NOMO-1 (cell line): ENCODE results near the gene SEMA6A.

ENCODE experiments used
- DNase-seq, 2 experiments: peaks; one replicate each; lab custom pipeline; 2025; ENCODE audit not compliant: unreplicated experiment in 2 of 2; lab: John Stamatoyannopoulos, UW

The SEMA6A gene

DNA sequence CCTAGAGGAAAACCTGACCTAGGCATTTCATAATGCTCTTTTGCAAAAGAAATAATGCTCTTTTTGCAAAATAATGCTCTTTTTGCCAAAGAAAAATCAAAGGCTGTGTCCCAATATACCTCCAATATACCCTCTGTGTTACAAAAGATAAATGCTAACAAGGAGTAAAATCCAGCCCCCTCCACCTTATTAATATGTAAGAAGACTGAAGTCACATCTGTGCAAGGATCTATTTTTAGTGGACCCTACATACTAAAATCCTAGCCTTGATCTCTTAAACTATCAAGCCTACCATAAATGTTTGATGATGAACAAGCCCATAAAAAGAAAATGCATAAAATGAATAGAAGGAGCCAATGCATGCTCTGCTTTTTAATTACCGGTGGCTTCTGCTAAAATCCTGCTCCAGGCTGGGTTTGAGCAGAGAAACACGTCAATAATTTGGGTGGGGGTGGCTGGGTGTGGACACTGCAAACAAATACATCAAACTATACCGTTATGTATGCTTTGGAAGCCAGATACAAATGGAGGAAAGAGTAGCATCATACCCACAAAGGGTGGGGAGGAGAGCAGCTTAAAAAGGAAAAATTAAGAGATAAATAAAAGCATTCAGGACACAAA lies 131.6 kb downstream of the SEMA6A start:
- no peak for DNase-seq

GRCh38 chr5:116442095-116442534 lies 132.5 kb downstream of the SEMA6A start:
- DNase-seq, result no peak

GRCh38 chr5:116441223-116441622 lies 133.4 kb downstream of the SEMA6A start:
- no peak for DNase-seq

GRCh38 chr5:116440457-116441001 lies 134.1 kb downstream of the SEMA6A start:
- DNase-seq, result no peak

DNA sequence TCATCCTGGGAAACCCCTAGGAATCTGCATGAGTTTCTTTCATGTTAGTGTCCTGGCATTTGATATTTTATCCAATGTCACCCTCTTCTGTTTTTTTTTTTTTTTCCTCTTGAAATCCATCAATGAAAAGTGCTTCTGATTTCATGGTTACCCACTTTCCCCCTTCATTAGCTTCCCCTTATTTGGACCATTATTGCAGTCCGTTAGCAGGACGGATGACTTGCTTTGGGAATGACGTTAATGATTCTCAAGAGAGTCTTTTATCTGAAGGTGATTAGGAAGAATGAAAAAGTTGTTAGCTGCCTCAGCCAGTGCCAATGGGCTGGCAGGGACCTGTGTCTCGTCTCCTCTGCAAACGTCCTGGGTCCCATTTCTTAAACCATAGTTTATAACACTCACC lies 134.7 kb downstream of the SEMA6A start:
- DNase-seq, result no peak

DNA sequence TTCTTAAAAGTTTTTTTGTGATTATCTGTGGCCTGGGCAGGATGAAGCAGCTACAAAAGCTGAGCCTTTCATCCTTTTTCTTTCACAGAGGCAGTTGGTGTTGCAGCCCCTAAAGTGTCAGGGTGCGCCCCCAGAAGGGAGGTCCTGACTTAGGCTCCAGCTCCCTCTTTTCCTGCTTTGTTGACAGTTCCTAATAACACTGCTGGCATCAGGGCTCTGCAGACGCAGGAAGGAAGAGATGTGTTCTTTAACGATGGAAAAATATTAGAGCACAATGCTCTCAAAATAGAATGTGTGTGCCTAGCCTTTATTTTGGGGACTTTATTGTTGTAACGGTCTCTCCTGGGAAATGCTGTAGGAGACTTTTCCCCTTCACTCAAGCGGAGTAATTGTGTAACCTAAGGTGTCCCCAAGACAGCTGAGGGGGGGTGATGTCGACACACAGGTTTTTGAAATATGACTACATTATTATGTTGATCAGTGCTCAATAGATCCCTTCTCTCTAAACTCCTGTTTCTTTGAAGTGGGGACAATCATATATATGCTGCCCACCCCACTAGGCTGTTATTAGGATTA lies 135.6 kb downstream of the SEMA6A start:
- no peak for DNase-seq

- DNase-seq, result no peak
These were observed 136.6 kb downstream of the SEMA6A start for GRCh38 chr5:116437922-116438578.

DNA sequence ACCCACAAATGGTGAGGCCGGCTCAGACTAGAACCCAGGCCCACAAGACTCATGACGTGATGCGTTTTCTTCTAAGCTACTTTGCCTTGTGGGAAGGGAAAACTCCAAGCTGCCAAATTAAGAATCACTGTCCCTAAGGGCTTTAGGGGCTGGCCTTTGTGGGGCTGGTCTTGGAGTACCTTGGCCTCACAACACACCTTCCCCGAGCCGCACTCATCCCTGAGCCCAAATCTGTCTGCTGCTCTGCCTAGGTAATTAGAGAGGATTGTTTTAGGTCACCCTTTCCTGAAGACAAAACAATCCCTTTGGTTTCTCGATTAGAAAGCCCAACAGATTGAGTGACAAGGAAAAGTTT lies 137.3 kb downstream of the SEMA6A start:
- DNase-seq, result no peak

- DNase-seq, result no peak
These were observed 137.8 kb downstream of the SEMA6A start for GRCh38 chr5:116436674-116437350.

GRCh38 chr5:116428966-116429365 lies 145.7 kb downstream of the SEMA6A start:
- DNase-seq, result no peak

DNA sequence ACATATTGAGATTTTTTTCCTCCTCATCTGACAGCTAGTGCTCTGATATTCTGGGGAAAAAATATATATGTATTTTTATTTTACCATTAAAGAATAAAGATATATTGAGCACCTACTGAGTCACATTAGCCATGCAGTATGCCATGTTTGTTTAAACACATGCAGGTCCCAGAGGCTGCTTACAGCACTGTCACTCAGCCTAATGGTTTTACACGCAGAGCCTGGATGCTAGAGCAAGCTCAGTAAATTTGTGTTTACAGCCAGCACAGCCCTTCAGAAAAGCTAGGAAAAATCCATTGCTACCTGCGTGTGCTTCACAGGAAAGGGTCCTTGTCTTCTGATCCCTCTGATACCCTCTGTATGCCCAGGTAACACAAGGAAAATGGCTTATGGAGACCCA lies 146.2 kb downstream of the SEMA6A start:
- DNase-seq, result no peak

DNA sequence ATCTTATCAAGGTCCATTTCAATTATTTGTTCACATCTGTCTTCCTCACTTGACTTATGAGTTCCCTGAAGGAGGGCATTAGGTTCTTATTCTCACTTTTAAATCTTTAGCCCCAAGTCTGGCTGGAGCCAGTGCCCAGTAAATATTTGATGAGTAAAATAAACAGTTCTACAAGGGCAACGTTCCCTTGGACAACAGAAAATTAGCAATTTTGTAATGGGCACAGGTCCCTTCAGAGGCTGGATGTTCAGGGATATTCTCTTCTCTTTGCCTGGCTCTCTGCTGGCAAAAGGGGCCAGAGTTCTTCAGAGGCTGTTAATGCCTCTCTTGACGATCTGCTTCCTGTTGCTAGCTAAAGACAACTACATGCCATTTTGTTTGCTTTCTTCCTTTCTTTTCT lies 149.7 kb downstream of the SEMA6A start:
- no peak for DNase-seq

- DNase-seq, result no peak
These were observed 150.4 kb downstream of the SEMA6A start for GRCh38 chr5:116424258-116424615.

- no peak for DNase-seq
These were observed 150.9 kb downstream of the SEMA6A start for GRCh38 chr5:116423587-116424257.

GRCh38 chr5:116423141-116423540 lies 151.5 kb downstream of the SEMA6A start:
- no peak for DNase-seq

- DNase-seq, result no peak
These were observed 153.5 kb downstream of the SEMA6A start for GRCh38 chr5:116421080-116421629.

DNA sequence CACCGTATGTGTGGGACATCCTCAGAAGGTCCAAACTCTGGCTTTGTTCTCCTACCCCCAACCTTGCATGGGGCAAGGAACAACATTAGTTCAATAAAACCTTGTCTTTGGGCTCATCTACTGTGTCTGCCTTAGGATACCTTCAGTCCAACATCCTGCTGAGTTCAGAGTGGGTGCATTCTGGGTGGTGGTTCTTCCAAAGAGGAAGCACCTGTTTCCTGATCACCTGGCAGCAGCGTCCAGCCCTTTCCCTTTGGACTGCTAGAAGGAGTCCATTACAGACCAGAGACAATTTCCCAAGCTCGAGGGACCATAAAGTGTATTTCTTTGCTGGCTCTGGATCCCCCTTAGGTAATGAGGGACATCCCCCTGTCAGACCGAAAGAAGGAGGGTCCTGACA lies 154.1 kb downstream of the SEMA6A start:
- DNase-seq, result no peak

DNA sequence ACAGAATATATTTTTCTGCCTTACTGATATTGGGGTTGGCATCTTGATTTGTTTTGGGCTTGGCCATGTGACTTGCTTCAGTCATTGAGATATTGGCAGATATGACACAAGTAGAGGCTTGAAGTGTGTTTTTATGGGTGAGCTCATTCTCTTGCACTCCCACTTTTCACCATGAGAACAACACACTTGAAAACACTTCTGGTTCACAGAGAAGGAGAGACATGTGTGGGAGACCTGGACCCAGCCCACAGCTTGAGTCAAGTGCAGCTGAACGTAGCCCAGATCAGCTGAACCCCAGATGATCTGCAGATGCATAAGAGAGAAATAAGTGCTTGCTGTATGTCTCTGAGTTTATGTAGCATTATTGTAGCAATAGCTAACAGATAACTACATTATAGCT lies 155.4 kb downstream of the SEMA6A start:
- no peak for DNase-seq

DNA sequence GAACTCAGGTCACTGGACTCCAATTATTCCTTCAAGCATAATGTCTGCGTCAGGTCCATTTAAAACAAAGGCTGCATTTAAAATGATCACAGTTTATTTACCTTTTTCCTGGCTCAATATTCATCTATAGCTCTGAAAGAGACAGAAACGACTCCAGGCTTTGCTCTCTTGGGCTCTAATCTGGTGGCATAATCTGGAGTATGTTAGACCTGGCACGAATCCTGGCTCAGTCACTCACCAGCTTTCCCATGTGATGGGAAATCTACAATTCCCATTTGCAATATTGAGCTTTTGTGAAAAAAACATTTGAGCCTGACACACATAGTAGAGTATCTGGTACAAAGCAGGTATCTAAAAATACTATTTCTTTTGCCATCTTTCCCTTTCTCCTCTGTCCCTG lies 155.8 kb downstream of the SEMA6A start:
- DNase-seq, result no peak

GRCh38 chr5:116418016-116418415 lies 156.6 kb downstream of the SEMA6A start:
- no peak for DNase-seq

- DNase-seq, result no peak
These were observed 158.6 kb downstream of the SEMA6A start for GRCh38 chr5:116415989-116416388.
